GM23338 (cell line): ENCODE measurements around the gene AIG1. TPM values are rescaled to one million over a fixed set of nuclear protein-coding genes. Genes with fewer than 3 reads are reported as not detected.

ENCODE experiments used
- ATAC-seq: fragments of 200-7000 bp; cut with Tn5 transposase; 3 replicates; pipeline ENCODE4 v1.9.1; 2020
- DNase-seq: peaks from one replicate; pipeline ENCODE4 v3.0.0-alpha.2; 2015; ENCODE audit warnings: low spot score
- H2AFZ ChIP-seq: fragments of 200-600 bp; sonication (generic); 2 replicates; pipeline ENCODE4 v1.8.0; 2016; ENCODE audit warnings: antibody characterized with exemption, mild to moderate bottlenecking, moderate library complexity
- H3F3A ChIP-seq: fragments of 200-600 bp; sonication (generic); replicated peaks from 2 replicates; pipeline ENCODE4 v1.8.0; 2017; ENCODE audit warnings: antibody characterized with exemption, mixed run types, low read depth
- H3K27ac ChIP-seq: fragments of 200-600 bp; sonication (generic); 2 replicates; pipeline ENCODE4 v1.6.1; 2016; ENCODE audit warnings: low read depth
- H3K27me3 ChIP-seq: fragments of 200-600 bp; sonication (generic); 2 replicates; pipeline ENCODE4 v1.8.0; 2016; ENCODE audit warnings: mild to moderate bottlenecking, mixed run types, moderate library complexity; ENCODE audit not compliant: insufficient read depth
- H3K36me3 ChIP-seq: fragments of 200-600 bp; sonication (generic); 2 replicates; pipeline ENCODE4 v1.8.0; 2016; ENCODE audit warnings: mild to moderate bottlenecking; ENCODE audit not compliant: insufficient read depth
- H3K4me1 ChIP-seq: fragments of 200-600 bp; sonication (generic); 2 replicates; pipeline ENCODE4 v1.8.0; 2016; ENCODE audit warnings: mild to moderate bottlenecking, moderate library complexity; ENCODE audit not compliant: insufficient read depth
- H3K4me2 ChIP-seq: fragments of 200-600 bp; sonication (generic); 2 replicates; pipeline ENCODE4 v1.7.1; 2017; ENCODE audit warnings: mixed run types
- H3K4me3 ChIP-seq: fragments of 200-600 bp; sonication (generic); 2 replicates; pipeline ENCODE4 v1.6.1; 2016; ENCODE audit warnings: mixed run types
- H3K79me2 ChIP-seq: fragments of 200-600 bp; sonication (generic); replicated peaks from 2 replicates; pipeline ENCODE4 v1.8.0; 2017; ENCODE audit warnings: mild to moderate bottlenecking; ENCODE audit not compliant: insufficient read depth
- H3K9me2 ChIP-seq: fragments of 200-600 bp; sonication (generic); 2 replicates; pipeline ENCODE4 v1.8.0; 2017; ENCODE audit not compliant: insufficient read depth
- H4K20me1 ChIP-seq: fragments of 200-600 bp; sonication (generic); replicated peaks from 2 replicates; pipeline ENCODE4 v1.8.0; 2017; ENCODE audit warnings: mild to moderate bottlenecking; ENCODE audit not compliant: insufficient read depth
- H3K27ac Mint-ChIP-seq: 2 replicates; pipeline ENCODE4 v1.8.0; 2020; ENCODE audit warnings: inconsistent platforms, mild to moderate bottlenecking, moderate library complexity, mixed read lengths
- H3K27me3 Mint-ChIP-seq: 3 replicates; pipeline ENCODE4 v1.8.0; 2022; ENCODE audit warnings: low read depth, mild to moderate bottlenecking, moderate library complexity, mixed read lengths, inconsistent platforms; ENCODE audit not compliant: insufficient read depth, poor library complexity
- H3K36me3 Mint-ChIP-seq: 3 replicates; pipeline ENCODE4 v1.8.0; 2021; ENCODE audit warnings: low read depth, mild to moderate bottlenecking, inconsistent platforms, moderate library complexity, mixed read lengths
- H3K4me1 Mint-ChIP-seq: 3 replicates; pipeline ENCODE4 v1.8.0; 2020; ENCODE audit warnings: mild to moderate bottlenecking, inconsistent platforms, mixed read lengths
- H3K4me3 Mint-ChIP-seq: 3 replicates; pipeline ENCODE4 v1.8.0; 2021; ENCODE audit warnings: moderate library complexity, mild to moderate bottlenecking, inconsistent platforms, mixed read lengths
- H3K9me3 Mint-ChIP-seq: 3 replicates; pipeline ENCODE4 v1.8.0; 2020; ENCODE audit warnings: moderate library complexity, mild to moderate bottlenecking, inconsistent platforms, mixed read lengths
- EZH2 ChIP-seq: fragments of 200-600 bp; sonication (generic); IDR thresholded peaks from one replicate; pipeline ENCODE4 v1.8.0; 2017; ENCODE audit warnings: antibody characterized with exemption, mild to moderate bottlenecking, low read depth; ENCODE audit not compliant: unreplicated experiment
- JUNB ChIP-seq: IDR thresholded peaks from one replicate; pipeline ENCODE4 v1.6.1; 2016; ENCODE audit warnings: antibody characterized with exemption; ENCODE audit not compliant: unreplicated experiment
- NANOG ChIP-seq: IDR thresholded peaks from 2 replicates; pipeline ENCODE4 v1.6.1; 2016; ENCODE audit warnings: antibody characterized with exemption, borderline replicate concordance
- POLR2AphosphoS5 ChIP-seq: IDR thresholded peaks from 2 replicates; pipeline ENCODE4 v1.6.1; 2016; ENCODE audit warnings: antibody characterized with exemption, low read depth
- STAT1 ChIP-seq: IDR thresholded peaks from one replicate; pipeline ENCODE4 v1.6.1; 2016; ENCODE audit warnings: antibody characterized with exemption; ENCODE audit not compliant: unreplicated experiment
- ZNF331 ChIP-seq: fragments of 250-450 bp; sonication (Bioruptor Pico); IDR thresholded peaks from 2 replicates; pipeline ENCODE4 v1.5.0; 2020; ENCODE audit warnings: low read depth, mild to moderate bottlenecking, moderate library complexity
- polyA plus RNA-seq: library from polyadenylated mRNA; unstranded; fragments of >200 nt; fragmentation: Nextera tagmentation; extraction: Ambion mirVana; gene quantifications from 2 replicates; pipeline ENCODE4 v1.2.1, GENCODE V29; 2016
- total RNA-seq: library from RNA; depleted of rRNA; stranded (reverse); fragments of >200 nt; shearing (Covaris generic); gene quantifications from 2 replicates; pipeline ENCODE4 v1.2.3, GENCODE V29; 2014
- TF ChIP-seq, protein P1 (sequence below): fragments of 250-450 bp; sonication (Bioruptor Pico); IDR thresholded peaks from 2 replicates; pipeline ENCODE4 v1.5.0; 2020; ENCODE audit warnings: mild to moderate bottlenecking, moderate library complexity
- TF ChIP-seq, protein P2 (sequence below), 2 experiments: fragments of 200-600 bp in 1 of 2; sonication (generic) in 1 of 2; conservative IDR thresholded peaks; 2 replicates each; pipeline versions ENCODE4 v1.5.1 to v1.6.1; 2016 to 2017; ENCODE audit warnings: antibody characterized with exemption in 2 of 2, low read depth in 2 of 2, mild to moderate bottlenecking in 2 of 2, moderate library complexity in 1 of 2

Gene AIG1
- total and polyA plus RNA-seq, 2 experiments from 2014 or later, result 65.2 to 88.4 TPM

DNA sequence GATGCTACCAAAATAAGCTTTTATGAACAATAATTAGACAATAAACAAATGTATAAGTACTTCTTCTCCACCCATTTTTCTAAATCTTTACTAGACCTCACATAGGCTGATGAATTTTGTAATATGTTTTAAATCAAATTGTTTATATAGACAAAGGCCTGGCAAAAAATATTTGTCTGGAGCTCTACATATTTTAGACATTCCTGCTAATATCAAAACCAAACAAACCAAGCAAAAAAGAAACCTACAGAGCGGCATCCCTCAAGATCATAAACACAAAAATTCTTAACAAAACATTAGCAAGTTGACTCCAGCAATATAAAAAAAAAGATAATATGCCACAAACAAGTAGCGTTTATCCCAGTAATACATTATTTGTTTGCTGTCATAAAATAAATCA, 302.6 kb downstream of the AIG1 start:
- ATAC-seq (no peak), DNase-seq (no peak)
- Mint-ChIP-seq H3K4me3 (no peak overlapping the region), H3K4me1 (no peaks in the 10 kb centered on the region), H3K36me3 (no peaks in the 10 kb centered on the region), H3K27me3 (no peaks in the 10 kb centered on the region), H3K9me3 (no peaks in the 10 kb centered on the region), H3K27ac (no peak overlapping the region)
- H3K27ac ChIP-seq, result no peak overlapping the region
- H3K36me3 ChIP-seq, result no peaks in the 10 kb centered on the region
- TF ChIP-seq JUNB (no peak), EZH2 (no peak), NANOG (no peak), POLR2AphosphoS5 (no peak)
- TF ChIP-seq, protein P1, sequence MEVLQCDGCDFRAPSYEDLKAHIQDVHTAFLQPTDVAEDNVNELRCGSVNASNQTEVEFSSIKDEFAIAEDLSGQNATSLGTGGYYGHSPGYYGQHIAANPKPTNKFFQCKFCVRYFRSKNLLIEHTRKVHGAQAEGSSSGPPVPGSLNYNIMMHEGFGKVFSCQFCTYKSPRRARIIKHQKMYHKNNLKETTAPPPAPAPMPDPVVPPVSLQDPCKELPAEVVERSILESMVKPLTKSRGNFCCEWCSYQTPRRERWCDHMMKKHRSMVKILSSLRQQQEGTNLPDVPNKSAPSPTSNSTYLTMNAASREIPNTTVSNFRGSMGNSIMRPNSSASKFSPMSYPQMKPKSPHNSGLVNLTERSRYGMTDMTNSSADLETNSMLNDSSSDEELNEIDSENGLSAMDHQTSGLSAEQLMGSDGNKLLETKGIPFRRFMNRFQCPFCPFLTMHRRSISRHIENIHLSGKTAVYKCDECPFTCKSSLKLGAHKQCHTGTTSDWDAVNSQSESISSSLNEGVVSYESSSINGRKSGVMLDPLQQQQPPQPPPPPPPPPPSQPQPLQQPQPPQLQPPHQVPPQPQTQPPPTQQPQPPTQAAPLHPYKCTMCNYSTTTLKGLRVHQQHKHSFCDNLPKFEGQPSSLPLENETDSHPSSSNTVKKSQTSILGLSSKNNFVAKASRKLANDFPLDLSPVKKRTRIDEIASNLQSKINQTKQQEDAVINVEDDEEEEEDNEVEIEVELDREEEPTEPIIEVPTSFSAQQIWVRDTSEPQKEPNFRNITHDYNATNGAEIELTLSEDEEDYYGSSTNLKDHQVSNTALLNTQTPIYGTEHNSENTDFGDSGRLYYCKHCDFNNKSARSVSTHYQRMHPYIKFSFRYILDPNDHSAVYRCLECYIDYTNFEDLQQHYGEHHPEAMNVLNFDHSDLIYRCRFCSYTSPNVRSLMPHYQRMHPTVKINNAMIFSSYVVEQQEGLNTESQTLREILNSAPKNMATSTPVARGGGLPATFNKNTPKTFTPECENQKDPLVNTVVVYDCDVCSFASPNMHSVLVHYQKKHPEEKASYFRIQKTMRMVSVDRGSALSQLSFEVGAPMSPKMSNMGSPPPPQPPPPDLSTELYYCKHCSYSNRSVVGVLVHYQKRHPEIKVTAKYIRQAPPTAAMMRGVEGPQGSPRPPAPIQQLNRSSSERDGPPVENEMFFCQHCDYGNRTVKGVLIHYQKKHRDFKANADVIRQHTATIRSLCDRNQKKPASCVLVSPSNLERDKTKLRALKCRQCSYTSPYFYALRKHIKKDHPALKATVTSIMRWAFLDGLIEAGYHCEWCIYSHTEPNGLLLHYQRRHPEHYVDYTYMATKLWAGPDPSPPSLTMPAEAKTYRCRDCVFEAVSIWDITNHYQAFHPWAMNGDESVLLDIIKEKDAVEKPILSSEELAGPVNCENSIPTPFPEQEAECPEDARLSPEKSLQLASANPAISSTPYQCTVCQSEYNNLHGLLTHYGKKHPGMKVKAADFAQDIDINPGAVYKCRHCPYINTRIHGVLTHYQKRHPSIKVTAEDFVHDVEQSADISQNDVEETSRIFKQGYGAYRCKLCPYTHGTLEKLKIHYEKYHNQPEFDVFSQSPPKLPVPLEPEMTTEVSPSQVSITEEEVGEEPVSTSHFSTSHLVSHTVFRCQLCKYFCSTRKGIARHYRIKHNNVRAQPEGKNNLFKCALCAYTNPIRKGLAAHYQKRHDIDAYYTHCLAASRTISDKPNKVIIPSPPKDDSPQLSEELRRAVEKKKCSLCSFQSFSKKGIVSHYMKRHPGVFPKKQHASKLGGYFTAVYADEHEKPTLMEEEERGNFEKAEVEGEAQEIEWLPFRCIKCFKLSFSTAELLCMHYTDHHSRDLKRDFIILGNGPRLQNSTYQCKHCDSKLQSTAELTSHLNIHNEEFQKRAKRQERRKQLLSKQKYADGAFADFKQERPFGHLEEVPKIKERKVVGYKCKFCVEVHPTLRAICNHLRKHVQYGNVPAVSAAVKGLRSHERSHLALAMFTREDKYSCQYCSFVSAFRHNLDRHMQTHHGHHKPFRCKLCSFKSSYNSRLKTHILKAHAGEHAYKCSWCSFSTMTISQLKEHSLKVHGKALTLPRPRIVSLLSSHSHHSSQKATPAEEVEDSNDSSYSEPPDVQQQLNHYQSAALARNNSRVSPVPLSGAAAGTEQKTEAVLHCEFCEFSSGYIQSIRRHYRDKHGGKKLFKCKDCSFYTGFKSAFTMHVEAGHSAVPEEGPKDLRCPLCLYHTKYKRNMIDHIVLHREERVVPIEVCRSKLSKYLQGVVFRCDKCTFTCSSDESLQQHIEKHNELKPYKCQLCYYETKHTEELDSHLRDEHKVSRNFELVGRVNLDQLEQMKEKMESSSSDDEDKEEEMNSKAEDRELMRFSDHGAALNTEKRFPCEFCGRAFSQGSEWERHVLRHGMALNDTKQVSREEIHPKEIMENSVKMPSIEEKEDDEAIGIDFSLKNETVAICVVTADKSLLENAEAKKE (CRISPR knock-in tag), result no peak
- no peaks in the 10 kb centered on the region for H3K4me1 ChIP-seq
- no peaks in the 10 kb centered on the region for H3K79me2 ChIP-seq
- no peaks in the 10 kb centered on the region for H3K9me2 ChIP-seq
- no peaks in the 10 kb centered on the region for H3K27me3 ChIP-seq
- H3K4me2 ChIP-seq, result no peak overlapping the region
- no peaks in the 10 kb centered on the region for H3F3A ChIP-seq
- H3K4me3 ChIP-seq, result no peak overlapping the region
- no peak overlapping the region for H2AFZ ChIP-seq
- H4K20me1 ChIP-seq, result no peaks in the 10 kb centered on the region

GRCh38 chr6:143368426-143368825, 307.7 kb downstream of the AIG1 start:
- DNase-seq, result no peak
- H3K9me2 ChIP-seq, result 0 out of 2 replicates have a peak, but pooled peaks cover 3% of the 10 kb centered on the region
- Mint-ChIP-seq H3K4me3 (no peak overlapping the region), H3K27me3 (no peaks in the 10 kb centered on the region), H3K4me1 (no peaks in the 10 kb centered on the region; the same call in 2 of the 3 replicates), H3K27ac (no peak overlapping the region), H3K9me3 (no peaks in the 10 kb centered on the region), H3K36me3 (no peaks in the 10 kb centered on the region)
- H3K4me2 ChIP-seq, result no peak overlapping the region
- no peaks in the 10 kb centered on the region for H4K20me1 ChIP-seq
- no peaks in the 10 kb centered on the region for H3K36me3 ChIP-seq
- TF ChIP-seq JUNB, result no peak
- TF ChIP-seq STAT1, result no peak
- TF ChIP-seq ZNF331, result no peak
- TF ChIP-seq, protein P2, sequence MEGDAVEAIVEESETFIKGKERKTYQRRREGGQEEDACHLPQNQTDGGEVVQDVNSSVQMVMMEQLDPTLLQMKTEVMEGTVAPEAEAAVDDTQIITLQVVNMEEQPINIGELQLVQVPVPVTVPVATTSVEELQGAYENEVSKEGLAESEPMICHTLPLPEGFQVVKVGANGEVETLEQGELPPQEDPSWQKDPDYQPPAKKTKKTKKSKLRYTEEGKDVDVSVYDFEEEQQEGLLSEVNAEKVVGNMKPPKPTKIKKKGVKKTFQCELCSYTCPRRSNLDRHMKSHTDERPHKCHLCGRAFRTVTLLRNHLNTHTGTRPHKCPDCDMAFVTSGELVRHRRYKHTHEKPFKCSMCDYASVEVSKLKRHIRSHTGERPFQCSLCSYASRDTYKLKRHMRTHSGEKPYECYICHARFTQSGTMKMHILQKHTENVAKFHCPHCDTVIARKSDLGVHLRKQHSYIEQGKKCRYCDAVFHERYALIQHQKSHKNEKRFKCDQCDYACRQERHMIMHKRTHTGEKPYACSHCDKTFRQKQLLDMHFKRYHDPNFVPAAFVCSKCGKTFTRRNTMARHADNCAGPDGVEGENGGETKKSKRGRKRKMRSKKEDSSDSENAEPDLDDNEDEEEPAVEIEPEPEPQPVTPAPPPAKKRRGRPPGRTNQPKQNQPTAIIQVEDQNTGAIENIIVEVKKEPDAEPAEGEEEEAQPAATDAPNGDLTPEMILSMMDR (conservative IDR thresholded peaks at IDR 0.05; ENCODE audit: low read depth in 2 of 2), result no peak
- H2AFZ ChIP-seq, result no peak overlapping the region
- no peaks in the 10 kb centered on the region for H3K79me2 ChIP-seq
- no peaks in the 10 kb centered on the region for H3K4me1 ChIP-seq
- ATAC-seq, result no peak
- no peaks in the 10 kb centered on the region for H3F3A ChIP-seq
- H3K27ac ChIP-seq, result no peak overlapping the region
- H3K4me3 ChIP-seq, result no peak overlapping the region
- H3K27me3 ChIP-seq, result no peaks in the 10 kb centered on the region
